ENCODE measurements around the gene ANXA3. TPM values are rescaled to one million over a fixed set of nuclear protein-coding genes. Genes with fewer than 3 reads are reported as not detected.

Gene ANXA3
- total RNA-seq, 1 donor from 2014 or later, result 34.5 TPM

DNA sequence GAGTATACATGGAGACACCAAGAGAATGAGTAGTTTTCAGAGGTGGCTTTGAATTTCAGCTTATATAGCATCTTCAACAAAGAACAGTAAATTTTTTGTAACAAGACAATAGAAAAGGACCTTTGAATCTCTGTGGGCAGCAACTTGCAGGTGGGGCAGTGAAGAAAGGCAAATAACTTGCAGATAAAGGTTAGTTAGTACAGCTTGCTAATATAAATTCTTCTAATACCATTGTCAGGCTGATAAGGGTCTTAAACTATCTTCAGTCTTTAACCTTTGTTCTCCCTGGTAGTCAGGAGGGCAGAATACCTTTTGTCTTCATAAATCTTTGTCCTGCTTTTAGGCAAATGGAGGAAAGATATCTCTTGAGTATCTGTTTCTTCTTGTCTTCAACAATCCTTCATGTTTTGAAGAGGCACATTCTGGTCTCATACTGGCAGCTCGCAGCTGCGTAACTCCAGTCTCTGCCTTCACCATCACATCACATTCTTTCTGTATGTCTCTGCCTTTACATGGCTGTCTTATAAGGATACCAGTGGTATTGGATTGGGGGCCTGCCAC lies 16.0 kb downstream of the ANXA3 start:
- TF ChIP-seq, protein P1, sequence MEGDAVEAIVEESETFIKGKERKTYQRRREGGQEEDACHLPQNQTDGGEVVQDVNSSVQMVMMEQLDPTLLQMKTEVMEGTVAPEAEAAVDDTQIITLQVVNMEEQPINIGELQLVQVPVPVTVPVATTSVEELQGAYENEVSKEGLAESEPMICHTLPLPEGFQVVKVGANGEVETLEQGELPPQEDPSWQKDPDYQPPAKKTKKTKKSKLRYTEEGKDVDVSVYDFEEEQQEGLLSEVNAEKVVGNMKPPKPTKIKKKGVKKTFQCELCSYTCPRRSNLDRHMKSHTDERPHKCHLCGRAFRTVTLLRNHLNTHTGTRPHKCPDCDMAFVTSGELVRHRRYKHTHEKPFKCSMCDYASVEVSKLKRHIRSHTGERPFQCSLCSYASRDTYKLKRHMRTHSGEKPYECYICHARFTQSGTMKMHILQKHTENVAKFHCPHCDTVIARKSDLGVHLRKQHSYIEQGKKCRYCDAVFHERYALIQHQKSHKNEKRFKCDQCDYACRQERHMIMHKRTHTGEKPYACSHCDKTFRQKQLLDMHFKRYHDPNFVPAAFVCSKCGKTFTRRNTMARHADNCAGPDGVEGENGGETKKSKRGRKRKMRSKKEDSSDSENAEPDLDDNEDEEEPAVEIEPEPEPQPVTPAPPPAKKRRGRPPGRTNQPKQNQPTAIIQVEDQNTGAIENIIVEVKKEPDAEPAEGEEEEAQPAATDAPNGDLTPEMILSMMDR (IDR thresholded peaks at IDR 0.05; ENCODE audit: borderline replicate concordance), result no peak
- Histone ChIP-seq H3K4me3 (no peak overlapping the region), H3K27me3 (ENCODE audit: low read depth) (no peaks in the 10 kb centered on the region), H3K27ac (replicated peaks) (peak overlapping the region; percentile 82), H3K9me3 (replicated peaks) (no peaks in the 10 kb centered on the region), H3K4me1 (peaks cover 75% of the 10 kb centered on the region), H3K36me3 (no peaks in the 10 kb centered on the region)
- intact Hi-C loops (cut with micrococcal nuclease), result no loop called here
- DNase-seq, result no peak

DNA sequence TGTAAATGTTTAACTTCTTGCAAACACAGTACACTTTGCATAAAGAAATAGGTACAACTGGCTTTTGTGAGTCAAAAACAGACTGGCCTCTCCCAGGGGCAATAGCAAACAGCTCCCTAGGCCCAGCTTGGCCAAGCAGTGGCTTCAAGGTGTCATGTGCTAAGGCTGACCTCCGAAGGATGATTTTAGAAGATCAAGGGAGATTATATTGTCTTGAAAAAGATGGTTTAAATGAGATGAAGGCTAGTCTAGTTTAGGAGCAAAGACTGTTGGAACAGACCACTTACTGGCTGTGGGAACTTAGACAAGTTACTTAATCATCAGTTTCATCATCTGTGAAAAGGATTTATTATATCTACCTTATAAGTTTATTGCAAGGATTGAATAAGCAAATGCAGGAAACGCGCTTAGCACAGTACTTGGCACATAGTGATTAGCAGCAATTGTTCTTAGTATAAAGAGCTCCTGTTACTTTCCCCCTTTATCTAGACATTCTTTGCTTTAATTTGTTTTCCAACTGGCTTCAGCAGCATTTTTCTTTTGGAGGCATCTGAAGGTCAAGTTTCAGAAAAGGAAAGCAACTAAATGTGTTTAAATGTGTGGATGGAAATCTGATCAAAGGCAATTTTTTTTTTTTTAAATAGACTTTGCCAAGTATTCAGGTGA lies 17.2 kb downstream of the ANXA3 start:
- peaks cover 71% of the 10 kb centered on the region for H3K4me1 ChIP-seq
- no peak for DNase-seq
- peak overlapping the region; percentile 82 for H3K27ac ChIP-seq (replicated peaks)
- H3K9me3 ChIP-seq (replicated peaks), result no peaks in the 10 kb centered on the region
- H3K27me3 ChIP-seq (ENCODE audit: low read depth), result no peaks in the 10 kb centered on the region
- peak overlapping the region; percentile 7 for H3K4me3 ChIP-seq
- intact Hi-C loops (cut with micrococcal nuclease), result no loop called here
- TF ChIP-seq, protein P1 (IDR thresholded peaks at IDR 0.05; ENCODE audit: borderline replicate concordance), result no peak
- H3K36me3 ChIP-seq, result peaks cover 3% of the 10 kb centered on the region

DNA sequence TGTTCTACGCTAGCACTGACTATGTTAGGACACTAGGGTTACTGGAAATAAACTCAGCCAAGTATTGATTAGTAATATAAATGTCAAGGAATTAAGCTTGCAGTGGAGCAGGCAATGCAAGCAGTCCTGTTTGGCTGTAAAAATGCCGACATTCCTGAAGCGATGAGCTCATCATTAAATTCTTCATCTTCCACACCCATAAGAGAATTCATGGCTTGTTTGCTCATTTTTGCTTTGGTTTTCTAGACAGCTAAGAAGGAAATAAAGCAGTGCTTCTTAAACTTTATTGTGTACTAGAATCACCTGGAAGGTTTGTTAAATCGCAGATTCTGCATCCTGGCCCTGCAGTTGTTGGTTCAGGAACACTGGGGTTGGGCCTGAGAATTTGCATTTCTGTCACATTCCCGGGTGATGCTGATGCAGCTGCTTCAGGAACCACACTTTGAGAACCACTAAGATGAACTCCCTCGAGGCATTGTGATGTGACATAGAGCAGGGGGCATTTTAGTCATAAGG lies 17.8 kb downstream of the ANXA3 start:
- H3K4me1 ChIP-seq, result peaks cover 65% of the 10 kb centered on the region
- TF ChIP-seq, protein P1 (IDR thresholded peaks at IDR 0.05; ENCODE audit: borderline replicate concordance), result no peak

DNA sequence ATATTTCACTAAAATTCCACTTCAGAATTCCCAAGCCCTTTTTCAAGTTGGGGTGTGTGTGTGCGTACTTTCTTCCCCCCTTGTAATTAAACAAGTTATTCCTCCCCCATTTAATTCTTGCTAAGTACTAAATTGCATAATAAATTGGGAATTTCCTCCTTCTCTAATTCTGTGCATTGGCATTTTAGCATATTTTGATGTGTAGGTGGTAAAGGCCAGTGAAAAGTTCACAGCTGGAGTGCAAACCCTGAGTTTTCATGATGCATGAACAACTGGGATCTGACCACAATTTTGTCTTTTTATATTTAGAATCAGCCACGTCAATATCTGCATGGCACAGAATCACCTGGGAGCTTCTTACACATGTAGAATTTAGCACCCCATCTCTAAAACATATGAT lies 18.5 kb downstream of the ANXA3 start:
- Histone ChIP-seq H3K36me3 (peaks cover 9% of the 10 kb centered on the region), H3K27me3 (ENCODE audit: low read depth) (no peaks in the 10 kb centered on the region), H3K9me3 (replicated peaks) (no peaks in the 10 kb centered on the region), H3K27ac (replicated peaks) (peak overlapping the region; percentile 82), H3K4me3 (no peak overlapping the region), H3K4me1 (peaks cover 58% of the 10 kb centered on the region)
- intact Hi-C loops (cut with micrococcal nuclease), result no loop called here
- no peak for DNase-seq
- TF ChIP-seq, protein P1 (IDR thresholded peaks at IDR 0.05; ENCODE audit: borderline replicate concordance), result no peak

More for the DNA sequence above, 17.8 kb downstream of the ANXA3 start:
- no peaks in the 10 kb centered on the region for H3K9me3 ChIP-seq (replicated peaks)
- peak overlapping the region; percentile 82 for H3K27ac ChIP-seq (replicated peaks)
- intact Hi-C loops (cut with micrococcal nuclease), result no loop called here
- no peaks in the 10 kb centered on the region for H3K27me3 ChIP-seq (ENCODE audit: low read depth)
- DNase-seq, result no peak
- peaks cover 6% of the 10 kb centered on the region for H3K36me3 ChIP-seq
- peak overlapping the region; percentile 7 for H3K4me3 ChIP-seq

DNA sequence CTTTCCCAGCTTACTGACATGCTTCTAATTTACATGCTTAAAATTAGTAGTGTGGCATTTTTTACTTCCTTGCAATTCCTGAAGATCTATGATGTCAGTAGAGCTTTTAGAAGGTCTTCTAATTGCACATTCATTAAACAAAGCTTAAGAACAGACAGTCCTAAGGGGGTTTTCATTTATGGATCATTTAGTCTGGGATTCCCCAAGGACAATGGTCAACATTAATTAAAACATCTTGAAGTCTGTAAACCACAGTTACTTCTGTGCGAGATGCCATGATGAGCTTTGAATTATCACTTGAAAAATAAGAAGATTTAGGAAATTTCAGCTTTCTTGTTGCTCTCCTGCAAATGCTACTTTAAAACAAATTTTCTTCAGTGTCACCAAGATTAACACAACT lies 20.2 kb downstream of the ANXA3 start:
- H3K27me3 ChIP-seq (ENCODE audit: low read depth), result no peaks in the 10 kb centered on the region
- intact Hi-C loops (cut with micrococcal nuclease), result no loop called here
- DNase-seq, result no peak
- peaks cover 46% of the 10 kb centered on the region for H3K4me1 ChIP-seq
- no peaks in the 10 kb centered on the region for H3K9me3 ChIP-seq (replicated peaks)
- H3K27ac ChIP-seq (replicated peaks), result no peak overlapping the region
- TF ChIP-seq, protein P1 (IDR thresholded peaks at IDR 0.05; ENCODE audit: borderline replicate concordance), result no peak
- H3K4me3 ChIP-seq, result no peak overlapping the region
- peaks cover 13% of the 10 kb centered on the region for H3K36me3 ChIP-seq
